Astrocyte of the cerebellum (primary cell): ENCODE data around the gene ITGAD.
A peak's percentile ranks its signal among the peaks of the same experiment; 100 is the strongest.
"Not testable (repeated sequence)": the region's sequence is repeated elsewhere in the genome, so short reads cannot be mapped to it uniquely, and the experiment has no call there.

Source experiments
- DNase-seq: peaks from one replicate; pipeline ENCODE4 v3.0.0-alpha.2; 2011; ENCODE audit warnings: low read depth
- H3K4me3 ChIP-seq: 2 replicates; pipeline ENCODE4 v1.5.1; 2011; ENCODE audit warnings: mild to moderate bottlenecking, low read depth, low read length, moderate library complexity
- in situ Hi-C: cut with HindIII; loops from 2 replicates; pipeline ENCODE4 v1.10.0; 2017; ENCODE audit warnings: low sequenced_read_pairs
- TF ChIP-seq, protein P1 (sequence below): IDR thresholded peaks from 2 replicates; pipeline ENCODE4 v1.5.1; 2012; ENCODE audit warnings: low read length, low read depth, moderate library complexity, mild to moderate bottlenecking; ENCODE audit errors: missing control alignments

The ITGAD gene

DNA sequence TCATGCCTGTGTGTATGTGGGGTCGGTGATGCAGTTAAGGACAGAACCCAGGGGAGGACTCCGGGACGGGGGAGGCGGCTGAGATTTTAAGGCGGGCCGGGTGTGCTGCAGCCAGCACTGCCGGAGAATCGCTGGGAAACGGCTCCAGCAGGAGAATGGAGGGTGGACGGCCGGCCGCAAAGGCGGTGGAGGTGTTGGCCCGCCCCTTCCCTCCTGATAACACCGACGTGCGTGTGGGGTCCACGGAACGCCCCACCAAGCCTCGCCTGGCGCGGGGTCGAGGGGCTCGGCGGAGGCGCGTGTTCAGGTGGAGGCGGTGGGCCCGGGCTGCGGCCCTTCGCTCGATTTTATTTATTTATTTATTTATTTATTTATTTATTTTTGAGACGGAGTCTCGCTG, 48.8 kb downstream of the ITGAD start:
- in situ Hi-C loops, result no loop called here
- H3K4me3 ChIP-seq, result peak overlapping the region; percentile 71
- DNase-seq, result no peak
- TF ChIP-seq, protein P1, sequence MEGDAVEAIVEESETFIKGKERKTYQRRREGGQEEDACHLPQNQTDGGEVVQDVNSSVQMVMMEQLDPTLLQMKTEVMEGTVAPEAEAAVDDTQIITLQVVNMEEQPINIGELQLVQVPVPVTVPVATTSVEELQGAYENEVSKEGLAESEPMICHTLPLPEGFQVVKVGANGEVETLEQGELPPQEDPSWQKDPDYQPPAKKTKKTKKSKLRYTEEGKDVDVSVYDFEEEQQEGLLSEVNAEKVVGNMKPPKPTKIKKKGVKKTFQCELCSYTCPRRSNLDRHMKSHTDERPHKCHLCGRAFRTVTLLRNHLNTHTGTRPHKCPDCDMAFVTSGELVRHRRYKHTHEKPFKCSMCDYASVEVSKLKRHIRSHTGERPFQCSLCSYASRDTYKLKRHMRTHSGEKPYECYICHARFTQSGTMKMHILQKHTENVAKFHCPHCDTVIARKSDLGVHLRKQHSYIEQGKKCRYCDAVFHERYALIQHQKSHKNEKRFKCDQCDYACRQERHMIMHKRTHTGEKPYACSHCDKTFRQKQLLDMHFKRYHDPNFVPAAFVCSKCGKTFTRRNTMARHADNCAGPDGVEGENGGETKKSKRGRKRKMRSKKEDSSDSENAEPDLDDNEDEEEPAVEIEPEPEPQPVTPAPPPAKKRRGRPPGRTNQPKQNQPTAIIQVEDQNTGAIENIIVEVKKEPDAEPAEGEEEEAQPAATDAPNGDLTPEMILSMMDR, result no peak

- in situ Hi-C loops, DNase-seq, H3K4me3 ChIP-seq: not testable (repeated sequence)
Observed at GRCh38 chr16:31445931-31446330, 52.8 kb downstream of the ITGAD start.

DNA sequence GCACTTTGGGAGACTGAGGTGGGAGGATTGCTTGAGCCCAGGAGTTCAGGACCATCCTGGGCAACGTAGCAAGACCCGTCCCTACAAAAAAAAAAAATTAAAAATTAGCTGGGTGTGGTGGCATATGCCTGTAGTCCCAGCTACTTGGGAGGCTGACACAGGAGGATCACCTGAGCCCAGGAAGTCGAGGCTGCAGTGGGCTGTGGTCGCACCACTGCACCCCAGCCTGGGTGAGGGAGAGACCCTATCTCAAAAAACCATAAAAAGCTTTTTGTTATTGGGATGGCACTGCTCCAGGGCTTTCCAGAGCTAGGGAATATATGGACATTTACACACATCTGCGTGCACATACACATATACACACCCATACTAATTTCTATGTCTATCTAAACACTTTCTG, 58.1 kb downstream of the ITGAD start:
- H3K4me3 ChIP-seq, result no peak overlapping the region
- DNase-seq, result no peak
- TF ChIP-seq, protein P1, result no peak
- in situ Hi-C loops, result loop anchor here (10.0 kb wide), 1 partner anchor 256 kb away; no protein-coding TSS in a partner anchor

GRCh38 chr16:31451681-31452351, 58.7 kb downstream of the ITGAD start:
- DNase-seq, result no peak

DNA sequence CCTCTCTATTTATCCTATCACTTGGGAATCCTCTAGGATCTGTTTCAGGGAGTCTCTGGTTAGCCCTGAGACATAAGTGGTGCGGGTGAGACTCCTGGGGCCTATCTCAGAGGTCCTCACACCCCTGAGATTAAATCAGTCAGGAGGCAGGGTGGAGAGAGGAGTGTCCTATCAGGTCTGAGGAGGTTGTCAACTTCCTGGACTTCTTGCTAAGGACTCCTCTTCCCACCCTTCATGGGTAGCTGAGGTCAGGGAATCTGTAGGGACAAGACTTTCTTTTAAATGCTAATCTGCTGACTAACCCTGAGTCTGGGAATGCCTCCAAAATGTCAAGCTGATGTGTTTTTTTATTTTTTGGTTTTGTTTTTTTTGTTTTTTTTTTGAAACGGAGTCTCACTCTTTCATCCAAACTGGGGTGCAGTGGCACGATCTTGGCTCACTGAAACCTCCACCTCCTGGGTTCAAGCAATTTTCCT, 59.5 kb downstream of the ITGAD start:
- TF ChIP-seq, protein P1, result no peak
- in situ Hi-C loops, result loop anchor here (10.0 kb wide), 1 partner anchor 258 kb away; no protein-coding TSS in a partner anchor
- H3K4me3 ChIP-seq, result no peak overlapping the region
- peak; percentile 75 for DNase-seq

More at GRCh38 chr16:31451681-31452351, 58.7 kb downstream of the ITGAD start:
- no peak overlapping the region for H3K4me3 ChIP-seq
- TF ChIP-seq, protein P1, result peak; percentile 81
- in situ Hi-C loops, result loop anchor here (10.0 kb wide), 1 partner anchor 257 kb away; no protein-coding TSS in a partner anchor

DNA sequence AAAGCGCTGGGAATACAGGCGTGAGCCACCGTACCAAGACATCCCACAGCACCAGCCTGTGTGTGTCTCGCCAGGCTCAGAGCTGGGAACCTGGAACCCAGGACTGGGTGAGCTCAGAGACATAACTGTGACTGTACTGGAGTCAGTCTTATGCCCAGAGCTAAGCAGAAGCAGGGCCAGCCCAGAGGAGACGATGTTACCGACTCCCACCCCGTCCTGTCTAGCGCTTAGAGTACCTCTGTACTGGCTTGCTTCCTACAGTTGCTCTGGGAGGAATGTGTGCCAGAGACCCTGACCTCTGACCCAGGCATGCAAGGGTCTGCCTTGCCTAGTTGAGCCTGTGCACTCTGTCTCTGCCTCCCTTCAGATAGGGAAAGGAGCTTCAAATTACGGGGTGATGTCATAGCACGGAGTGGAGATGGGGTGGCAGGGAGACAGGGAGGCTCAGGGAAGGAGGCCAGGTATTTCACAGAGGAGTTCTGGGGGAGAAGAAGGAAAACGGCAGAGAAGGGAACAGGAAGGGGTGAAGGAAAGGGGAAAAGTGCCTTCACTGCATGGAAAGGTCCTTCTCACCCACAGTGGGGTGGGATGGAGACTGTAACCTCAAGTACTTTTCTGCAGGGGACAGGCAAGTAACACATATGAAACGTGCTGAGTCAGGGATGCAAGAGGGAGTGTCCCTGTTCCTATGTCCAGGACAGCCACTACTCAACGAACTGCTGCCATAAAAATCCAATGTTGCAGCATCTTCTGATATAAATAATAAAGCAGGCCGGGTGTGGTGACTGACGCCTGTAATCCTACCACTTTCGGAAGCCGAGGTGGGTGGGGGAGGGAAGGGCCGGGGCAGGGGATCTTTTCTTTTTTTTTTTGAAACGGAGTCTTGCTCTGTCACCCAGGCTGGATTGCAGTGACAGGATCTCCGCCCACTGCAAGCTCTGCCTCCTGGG, 60.4 kb downstream of the ITGAD start:
- DNase-seq, result no peak
- in situ Hi-C loops, result loop anchor here (10.0 kb wide), 1 partner anchor 259 kb away; no protein-coding TSS in a partner anchor
- TF ChIP-seq, protein P1, result no peak
- no peak overlapping the region for H3K4me3 ChIP-seq
